HEK293T (cell line): Measurements from ENCODE around the gene LANCL1.

Source experiments
- ARNT ChIP-seq: fragments of 450-650 bp; IDR thresholded peaks from 2 replicates; pipeline ENCODE4 v1.6.1; 2017; ENCODE audit warnings: mild to moderate bottlenecking
- BHLHE40 ChIP-seq: fragments of 450-650 bp; IDR thresholded peaks from 2 replicates; pipeline ENCODE4 v1.6.1; 2016; ENCODE audit warnings: mild to moderate bottlenecking, moderate library complexity, borderline replicate concordance
- CTBP1 ChIP-seq: fragments of 450-650 bp; IDR thresholded peaks from 2 replicates; pipeline ENCODE4 v1.6.1; 2016; ENCODE audit warnings: borderline replicate concordance
- ELF4 ChIP-seq: fragments of 450-650 bp; IDR thresholded peaks from 2 replicates; pipeline ENCODE4 v1.6.1; 2017; ENCODE audit warnings: antibody characterized with exemption
- FOXK2 ChIP-seq: fragments of 450-650 bp; IDR thresholded peaks from 2 replicates; pipeline ENCODE4 v1.6.1; 2016; ENCODE audit warnings: mild to moderate bottlenecking
- FOXM1 ChIP-seq: fragments of 450-650 bp; IDR thresholded peaks from 2 replicates; pipeline ENCODE4 v1.6.1; 2017; ENCODE audit warnings: mild to moderate bottlenecking, borderline replicate concordance
- HDGF ChIP-seq: fragments of 450-650 bp; IDR thresholded peaks from 2 replicates; pipeline ENCODE4 v1.6.1; 2017; ENCODE audit warnings: antibody characterized with exemption, borderline replicate concordance
- LEF1 ChIP-seq: fragments of 450-650 bp; IDR thresholded peaks from 2 replicates; pipeline ENCODE4 v1.6.1; 2017; ENCODE audit warnings: mild to moderate bottlenecking, borderline replicate concordance
- NFRKB ChIP-seq: fragments of 450-650 bp; IDR thresholded peaks from 2 replicates; pipeline ENCODE4 v1.6.1; 2016; ENCODE audit warnings: mild to moderate bottlenecking, moderate library complexity
- SP1 ChIP-seq: fragments of 450-650 bp; IDR thresholded peaks from 2 replicates; pipeline ENCODE4 v1.6.1; 2017
- TARDBP ChIP-seq: fragments of 450-650 bp; IDR thresholded peaks from 2 replicates; pipeline ENCODE4 v1.6.1; 2016
- ZNF384 ChIP-seq: fragments of 450-650 bp; IDR thresholded peaks from 2 replicates; pipeline ENCODE4 v1.6.1; 2016
- TF ChIP-seq, protein P1 (sequence below): fragments of 450-650 bp; IDR thresholded peaks from 2 replicates; pipeline ENCODE4 v1.6.1; 2016

DNA sequence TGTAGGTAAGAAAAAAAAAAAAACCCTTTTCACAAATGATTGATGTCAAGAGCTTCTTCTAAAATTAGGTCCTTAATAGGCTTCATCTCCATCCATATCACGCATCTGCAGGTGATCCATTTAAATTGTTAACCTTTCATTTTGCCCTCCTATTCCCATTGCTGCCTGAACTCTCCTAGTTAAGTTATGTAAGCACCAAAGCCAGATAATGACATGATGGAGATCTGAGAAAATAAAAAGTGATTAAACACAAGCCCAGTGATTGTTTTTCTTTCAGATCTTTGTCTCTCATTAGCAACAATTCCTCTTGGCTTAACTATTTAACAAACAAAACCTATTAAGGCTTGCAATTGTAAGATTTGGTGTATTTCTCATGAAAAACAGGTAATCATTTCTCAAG lies 20.0 kb downstream of the LANCL1 start:
- TF ChIP-seq LEF1 (no peak), BHLHE40 (no peak), FOXM1 (no peak), ARNT (no peak), HDGF (no peak), NFRKB (no peak), CTBP1 (no peak), ZNF384 (no peak), FOXK2 (no peak), SP1 (no peak), TARDBP (no peak), ELF4 (no peak)
- TF ChIP-seq, protein P1, sequence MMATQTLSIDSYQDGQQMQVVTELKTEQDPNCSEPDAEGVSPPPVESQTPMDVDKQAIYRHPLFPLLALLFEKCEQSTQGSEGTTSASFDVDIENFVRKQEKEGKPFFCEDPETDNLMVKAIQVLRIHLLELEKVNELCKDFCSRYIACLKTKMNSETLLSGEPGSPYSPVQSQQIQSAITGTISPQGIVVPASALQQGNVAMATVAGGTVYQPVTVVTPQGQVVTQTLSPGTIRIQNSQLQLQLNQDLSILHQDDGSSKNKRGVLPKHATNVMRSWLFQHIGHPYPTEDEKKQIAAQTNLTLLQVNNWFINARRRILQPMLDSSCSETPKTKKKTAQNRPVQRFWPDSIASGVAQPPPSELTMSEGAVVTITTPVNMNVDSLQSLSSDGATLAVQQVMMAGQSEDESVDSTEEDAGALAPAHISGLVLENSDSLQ: no peak
